Skeletal muscle satellite cell (primary cell): ENCODE measurements around the gene APBA2.
A peak's percentile ranks its signal among the peaks of the same experiment; 100 is the strongest.

ENCODE experiments used
- H3K27me3 ChIP-seq: 2 replicates; pipeline ENCODE4 v1.7.0; 2013; ENCODE audit warnings: low read length; ENCODE audit not compliant: control insufficient read depth, insufficient read depth
- H3K36me3 ChIP-seq: 2 replicates; pipeline ENCODE4 v1.7.0; 2013; ENCODE audit warnings: mild to moderate bottlenecking, control low read depth, low read length; ENCODE audit not compliant: insufficient read depth
- H3K4me1 ChIP-seq: 2 replicates; pipeline ENCODE4 v1.7.0; 2013; ENCODE audit warnings: low read length; ENCODE audit not compliant: control insufficient read depth, insufficient read depth
- H3K4me2 ChIP-seq: 2 replicates; pipeline ENCODE4 v1.7.0; 2013; ENCODE audit warnings: mild to moderate bottlenecking, low read length
- H3K4me3 ChIP-seq: 2 replicates; pipeline ENCODE4 v1.7.0; 2013; ENCODE audit warnings: low read length
- H3K9ac ChIP-seq: 2 replicates; pipeline ENCODE4 v1.7.0; 2013; ENCODE audit warnings: mild to moderate bottlenecking, low read depth, low read length, moderate library complexity
- H3K9me3 ChIP-seq: replicated peaks from 2 replicates; pipeline ENCODE4 v1.7.0; 2013; ENCODE audit warnings: mild to moderate bottlenecking, control low read depth, low read length

The APBA2 gene

GRCh38 chr15:29109762-29110161 is 224.0 kb downstream of the APBA2 start:
- Histone ChIP-seq H3K9ac (no peak overlapping the region), H3K36me3 (no peaks in the 10 kb centered on the region), H3K4me1 (no peaks in the 10 kb centered on the region), H3K4me2 (no peak overlapping the region), H3K27me3 (no peaks in the 10 kb centered on the region), H3K4me3 (no peak overlapping the region), H3K9me3 (no peaks in the 10 kb centered on the region)

GRCh38 chr15:29110176-29110575 is 224.4 kb downstream of the APBA2 start:
- Histone ChIP-seq H3K9me3 (no peaks in the 10 kb centered on the region), H3K4me3 (no peak overlapping the region), H3K4me1 (no peaks in the 10 kb centered on the region), H3K9ac (no peak overlapping the region), H3K36me3 (no peaks in the 10 kb centered on the region), H3K4me2 (no peak overlapping the region), H3K27me3 (no peaks in the 10 kb centered on the region)

GRCh38 chr15:29110733-29111132 is 225.0 kb downstream of the APBA2 start:
- no peaks in the 10 kb centered on the region for H3K9me3 ChIP-seq
- no peaks in the 10 kb centered on the region for H3K27me3 ChIP-seq
- no peak overlapping the region for H3K4me3 ChIP-seq
- peaks cover 3% of the 10 kb centered on the region for H3K4me1 ChIP-seq
- no peak overlapping the region for H3K4me2 ChIP-seq
- H3K36me3 ChIP-seq = no peaks in the 10 kb centered on the region
- H3K9ac ChIP-seq = no peak overlapping the region

GRCh38 chr15:29111705-29112281 is 226.0 kb downstream of the APBA2 start:
- Histone ChIP-seq H3K27me3 (no peaks in the 10 kb centered on the region), H3K4me1 (peaks cover 3% of the 10 kb centered on the region), H3K4me3 (no peak overlapping the region), H3K4me2 (no peak overlapping the region), H3K9ac (no peak overlapping the region), H3K36me3 (no peaks in the 10 kb centered on the region), H3K9me3 (no peaks in the 10 kb centered on the region)

- Histone ChIP-seq H3K4me3 (no peak overlapping the region), H3K4me2 (no peak overlapping the region), H3K9ac (no peak overlapping the region), H3K36me3 (no peaks in the 10 kb centered on the region), H3K27me3 (no peaks in the 10 kb centered on the region), H3K4me1 (peaks cover 3% of the 10 kb centered on the region), H3K9me3 (no peaks in the 10 kb centered on the region)
These were observed 227.8 kb downstream of the APBA2 start for GRCh38 chr15:29113336-29114220.

GRCh38 chr15:29114221-29115092 is 228.7 kb downstream of the APBA2 start:
- Histone ChIP-seq H3K4me1 (peaks cover 3% of the 10 kb centered on the region), H3K9me3 (no peaks in the 10 kb centered on the region), H3K9ac (no peak overlapping the region), H3K4me2 (no peak overlapping the region), H3K27me3 (no peaks in the 10 kb centered on the region), H3K36me3 (no peaks in the 10 kb centered on the region), H3K4me3 (no peak overlapping the region)

- H3K36me3 ChIP-seq = no peaks in the 10 kb centered on the region
- H3K4me1 ChIP-seq = peaks cover 3% of the 10 kb centered on the region
- H3K9ac ChIP-seq = no peak overlapping the region
- H3K4me3 ChIP-seq = no peak overlapping the region
- H3K27me3 ChIP-seq = no peaks in the 10 kb centered on the region
- peak overlapping the region; percentile 72 for H3K4me2 ChIP-seq
- H3K9me3 ChIP-seq = no peaks in the 10 kb centered on the region
These were observed 229.6 kb downstream of the APBA2 start for GRCh38 chr15:29115093-29115991.

GRCh38 chr15:29116970-29117700 is 231.4 kb downstream of the APBA2 start:
- no peak overlapping the region for H3K4me3 ChIP-seq
- no peaks in the 10 kb centered on the region for H3K27me3 ChIP-seq
- H3K4me1 ChIP-seq = peaks cover 3% of the 10 kb centered on the region
- no peak overlapping the region for H3K4me2 ChIP-seq
- no peaks in the 10 kb centered on the region for H3K9me3 ChIP-seq
- no peaks in the 10 kb centered on the region for H3K36me3 ChIP-seq
- H3K9ac ChIP-seq = no peak overlapping the region

- H3K4me1 ChIP-seq = peaks cover 3% of the 10 kb centered on the region
- H3K4me3 ChIP-seq = no peak overlapping the region
- no peak overlapping the region for H3K4me2 ChIP-seq
- H3K27me3 ChIP-seq = no peaks in the 10 kb centered on the region
- no peaks in the 10 kb centered on the region for H3K9me3 ChIP-seq
- no peak overlapping the region for H3K9ac ChIP-seq
- no peaks in the 10 kb centered on the region for H3K36me3 ChIP-seq
These were observed 232.0 kb downstream of the APBA2 start for GRCh38 chr15:29117778-29118177.

- H3K27me3 ChIP-seq = no peaks in the 10 kb centered on the region
- no peak overlapping the region for H3K9ac ChIP-seq
- no peaks in the 10 kb centered on the region for H3K9me3 ChIP-seq
- H3K36me3 ChIP-seq = no peaks in the 10 kb centered on the region
- H3K4me1 ChIP-seq = peaks cover 3% of the 10 kb centered on the region
- no peak overlapping the region for H3K4me3 ChIP-seq
- H3K4me2 ChIP-seq = no peak overlapping the region
These were observed 234.1 kb downstream of the APBA2 start for GRCh38 chr15:29119847-29120246.
